Measurements from ENCODE around the gene SMC1B. TPM values are rescaled to one million over a fixed set of nuclear protein-coding genes. Genes with fewer than 3 reads are reported as not detected.

Gene SMC1B
- total RNA-seq, 2 experiments from 2014 or later, result 0.08 TPM; not detected in 1

- no peak for DNase-seq (ENCODE audit: low spot score)
- Histone ChIP-seq H2AFZ (ENCODE audit: low read length) (no peak overlapping the region), H3K36me3 (ENCODE audit: insufficient read depth, low read length) (no peaks in the 10 kb centered on the region), H3K27ac (ENCODE audit: low read depth, low read length, poor library complexity, severe bottlenecking) (no peak overlapping the region), H3K79me2 (ENCODE audit: insufficient read depth, low read depth, low read length) (no peaks in the 10 kb centered on the region), H3K4me1 (ENCODE audit: insufficient read depth, low read length, poor library complexity, severe bottlenecking) (no peaks in the 10 kb centered on the region), H3K4me3 (ENCODE audit: low read depth, low read length, poor library complexity, severe bottlenecking) (no peak overlapping the region), H3K9me2 (ENCODE audit: insufficient read depth, low read length) (no peaks in the 10 kb centered on the region), H3K9me3 (ENCODE audit: low read length) (no peaks in the 10 kb centered on the region), H4K20me1 (ENCODE audit: insufficient read depth, low read length) (no peaks in the 10 kb centered on the region), H3K4me2 (ENCODE audit: low read length) (no peak overlapping the region)
- POLR2A ChIA-PET, result interaction anchor here (0.7 kb wide), 1 partner anchor 83 kb away, joined by 3 read pairs; no protein-coding TSS in a partner anchor
- no TSS peak for BruUV-seq (replicated peaks)
- no peak for TF ChIP-seq EZH2phosphoT487 (IDR thresholded peaks at IDR 0.05; ENCODE audit: borderline replicate concordance, low read depth, low read length)
- TF ChIP-seq CTCF (conservative IDR thresholded peaks at IDR 0.05; ENCODE audit: low read length), result no peak
- intact Hi-C loops (cut with micrococcal nuclease; ENCODE audit: unreplicated experiment), result no loop called here
- CTCF ChIA-PET (ENCODE audit: unreplicated experiment), result no interaction called here
Observed at GRCh38 chr22:45351956-45352355, 61.4 kb downstream of the SMC1B start.

- CTCF ChIA-PET (ENCODE audit: unreplicated experiment), result no interaction called here
Observed at GRCh38 chr22:45349916-45350315, 63.5 kb downstream of the SMC1B start.

More at GRCh38 chr22:45349916-45350315, 63.5 kb downstream of the SMC1B start:
- H3K36me3 ChIP-seq (ENCODE audit: insufficient read depth, low read length), result no peaks in the 10 kb centered on the region
- H3K9me3 ChIP-seq (ENCODE audit: low read length), result no peaks in the 10 kb centered on the region
- BruUV-seq (replicated peaks), result no TSS peak
- no peaks in the 10 kb centered on the region for H3K9me2 ChIP-seq (ENCODE audit: insufficient read depth, low read length)
- POLR2A ChIA-PET, result no interaction called here
- no peaks in the 10 kb centered on the region for H4K20me1 ChIP-seq (ENCODE audit: insufficient read depth, low read length)
- no peak overlapping the region for H3K4me2 ChIP-seq (ENCODE audit: low read length)
- H3K4me3 ChIP-seq (ENCODE audit: low read depth, low read length, poor library complexity, severe bottlenecking), result no peak overlapping the region
- H3K4me1 ChIP-seq (ENCODE audit: insufficient read depth, low read length, poor library complexity, severe bottlenecking), result no peaks in the 10 kb centered on the region
- no peak overlapping the region for H3K27ac ChIP-seq (ENCODE audit: low read depth, low read length, poor library complexity, severe bottlenecking)
- no peak for TF ChIP-seq CTCF (conservative IDR thresholded peaks at IDR 0.05; ENCODE audit: low read length)
- no peak for TF ChIP-seq EZH2phosphoT487 (IDR thresholded peaks at IDR 0.05; ENCODE audit: borderline replicate concordance, low read depth, low read length)
- no peak for DNase-seq (ENCODE audit: low spot score)
- no peak overlapping the region for H2AFZ ChIP-seq (ENCODE audit: low read length)
- intact Hi-C loops (cut with micrococcal nuclease; ENCODE audit: unreplicated experiment), result no loop called here
- no peaks in the 10 kb centered on the region for H3K79me2 ChIP-seq (ENCODE audit: insufficient read depth, low read depth, low read length)
